HepG2 (cell line): ENCODE results near the gene DCTN2. TPM values are rescaled to one million over a fixed set of nuclear protein-coding genes. Genes with fewer than 3 reads are reported as not detected.
A peak's percentile ranks its signal among the peaks of the same experiment; 100 is the strongest.

ENCODE experiments used
- AGO2 ChIP-seq: fragments of 200-400 bp; formaldehyde crosslinking; optimal IDR thresholded peaks from 2 replicates; pipeline ENCODE3; 2017; ENCODE audit warnings: mild to moderate bottlenecking, low read depth, low read length, moderate library complexity
- ESRRA ChIP-seq: sonication (generic); formaldehyde crosslinking; IDR thresholded peaks from 2 replicates; pipeline ENCODE4 v1.5.1; 2020; ENCODE audit warnings: mild to moderate bottlenecking, low read depth, missing genetic modification reagents
- FOXJ3 ChIP-seq: sonication (generic); formaldehyde crosslinking; IDR thresholded peaks from 2 replicates; pipeline ENCODE4 v1.4.0; 2020; ENCODE audit warnings: missing genetic modification reagents, mild to moderate bottlenecking, borderline replicate concordance
- MED1 ChIP-seq: sonication (generic); formaldehyde crosslinking; IDR thresholded peaks from 2 replicates; pipeline ENCODE4 v1.4.0; 2020; ENCODE audit warnings: missing genetic modification reagents
- MED13 ChIP-seq: sonication (generic); formaldehyde crosslinking; IDR thresholded peaks from 2 replicates; pipeline ENCODE4 v1.5.0; 2020; ENCODE audit warnings: missing genetic modification reagents
- NCOR1 ChIP-seq: fragments of 200-600 bp; sonication (generic); IDR thresholded peaks from 2 replicates; pipeline ENCODE4 v1.7.0; 2017; ENCODE audit warnings: antibody characterized with exemption, low read length, borderline replicate concordance
- POLR2G ChIP-seq: fragments of 200-400 bp; formaldehyde crosslinking; IDR thresholded peaks from 2 replicates; pipeline ENCODE4 v1.6.1; 2018; ENCODE audit warnings: mild to moderate bottlenecking, low read depth, low read length, moderate library complexity
- RAD21 ChIP-seq: fragments of 450-650 bp; formaldehyde crosslinking; IDR thresholded peaks from 2 replicates; pipeline ENCODE4 v1.5.0; 2020; ENCODE audit warnings: mild to moderate bottlenecking
- TBL1XR1 ChIP-seq: fragments of 150-350 bp; IDR thresholded peaks from 2 replicates; pipeline ENCODE4 v1.6.1; 2014; ENCODE audit warnings: borderline replicate concordance, low read length; ENCODE audit not compliant: partially characterized antibody
- TSC22D2 ChIP-seq: sonication (generic); formaldehyde crosslinking; IDR thresholded peaks from 2 replicates; pipeline ENCODE4 v1.5.1; 2020; ENCODE audit warnings: missing genetic modification reagents, mild to moderate bottlenecking, borderline replicate concordance
- WIZ ChIP-seq: sonication (generic); formaldehyde crosslinking; IDR thresholded peaks from 2 replicates; pipeline ENCODE4 v1.5.1; 2020; ENCODE audit warnings: mild to moderate bottlenecking, missing genetic modification reagents
- ZEB1 ChIP-seq: IDR thresholded peaks from 2 replicates; pipeline ENCODE4 v1.6.1; 2012; ENCODE audit warnings: mild to moderate bottlenecking, low read depth, inconsistent platforms; ENCODE audit not compliant: insufficient replicate concordance
- ZNF12 ChIP-seq: sonication (generic); formaldehyde crosslinking; IDR thresholded peaks from 2 replicates; pipeline ENCODE4 v1.5.0; 2020; ENCODE audit warnings: missing genetic modification reagents
- ZNF33A ChIP-seq: sonication (generic); formaldehyde crosslinking; IDR thresholded peaks from 2 replicates; pipeline ENCODE4 v1.5.1; 2020; ENCODE audit warnings: missing genetic modification reagents, mild to moderate bottlenecking, moderate library complexity, borderline replicate concordance
- ZSCAN12 ChIP-seq: sonication (generic); formaldehyde crosslinking; IDR thresholded peaks from 2 replicates; pipeline ENCODE4 v1.9.0; 2021; ENCODE audit warnings: mild to moderate bottlenecking, missing genetic modification reagents
- polyA plus RNA-seq, 8 experiments: library from polyadenylated mRNA; depleted of rRNA in 3 of 8; stranded (reverse) in 7 of 8; unstranded in 1 of 8; fragments of >200 nt; fragmentation: Illumina TruSeq in 4 of 8; extraction: Trizol in 4 of 8; gene quantifications; 2 replicates each; pipeline versions ENCODE4 v1.2.1 to v1.2.3, GENCODE V29; 2011 to 2016; ENCODE audit warnings: low read depth in 4 of 8, missing spikeins in 1 of 8, mixed read lengths in 1 of 8; ENCODE audit not compliant: insufficient read depth in 1 of 8
- total RNA-seq, 5 experiments: library from RNA; depleted of rRNA; stranded (reverse); fragments of >200 nt; fragmentation: Illumina TruSeq; extraction: Trizol; gene quantifications; 2 replicates each; pipeline ENCODE4 v1.2.3, GENCODE V29; 2016; ENCODE audit warnings: low read depth in 1 of 5
- TF ChIP-seq, protein P1 (sequence below): sonication (generic); formaldehyde crosslinking; conservative IDR thresholded peaks from 2 replicates; pipeline ENCODE4 v1.4.0; 2020; ENCODE audit warnings: missing genetic modification reagents
- TF ChIP-seq, protein P2 (sequence below): sonication (generic); formaldehyde crosslinking; IDR thresholded peaks from 2 replicates; pipeline ENCODE4 v1.8.0; 2022; ENCODE audit warnings: missing genetic modification reagents, mild to moderate bottlenecking, inconsistent platforms, borderline replicate concordance
- TF ChIP-seq, protein P3 (sequence below): sonication (generic); formaldehyde crosslinking; conservative IDR thresholded peaks from 2 replicates; pipeline ENCODE4 v1.4.0; 2020; ENCODE audit warnings: mild to moderate bottlenecking, missing genetic modification reagents, moderate library complexity
- TF ChIP-seq, protein P4 (sequence below): sonication (generic); formaldehyde crosslinking; IDR thresholded peaks from 2 replicates; pipeline ENCODE4 v1.5.0; 2020; ENCODE audit warnings: mild to moderate bottlenecking, missing genetic modification reagents
- TF ChIP-seq, protein P5 (sequence below): sonication (generic); formaldehyde crosslinking; IDR thresholded peaks from 2 replicates; pipeline ENCODE4 v1.8.0; 2022; ENCODE audit warnings: mild to moderate bottlenecking, missing genetic modification reagents, moderate library complexity

Gene DCTN2
- total and polyA plus RNA-seq, 2 of the 13 experiments (the other 11 are each of a cell fraction or from before 2014, with no cell fraction given), result 72.0 to 77.4 TPM

DNA sequence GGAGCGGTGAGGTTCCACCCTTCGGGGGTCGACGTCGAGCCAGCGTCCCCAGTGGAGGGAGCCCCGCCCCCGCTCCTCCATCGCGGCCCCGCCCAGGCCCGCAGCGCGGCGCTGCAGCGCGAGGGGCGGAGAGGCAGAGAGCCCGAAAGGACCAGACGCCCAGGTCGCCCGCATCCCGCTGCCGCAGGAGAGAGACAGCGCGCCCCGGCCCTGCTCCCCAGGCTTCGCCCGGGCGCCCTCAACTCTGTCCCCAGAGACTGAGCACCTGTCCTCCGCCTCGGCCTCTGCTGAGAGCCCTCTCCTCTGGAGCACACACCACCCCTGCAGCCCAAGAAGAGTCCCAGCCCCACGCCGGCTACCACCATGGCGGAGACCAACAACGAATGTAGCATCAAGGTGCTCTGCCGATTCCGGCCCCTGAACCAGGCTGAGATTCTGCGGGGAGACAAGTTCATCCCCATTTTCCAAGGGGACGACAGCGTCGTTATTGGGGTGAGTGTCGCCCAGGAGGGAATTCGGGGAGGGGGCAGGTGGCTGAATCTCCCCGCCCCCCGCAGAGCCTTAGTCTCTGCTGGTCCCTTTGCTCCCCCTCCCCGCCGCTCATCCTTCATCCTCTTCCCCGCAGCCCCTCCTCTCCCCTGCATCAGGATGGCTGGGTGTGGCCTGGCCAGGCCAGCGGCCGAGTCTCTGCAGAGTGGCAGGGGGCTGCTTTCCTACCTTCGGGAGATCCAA, 3.1 kb upstream of the DCTN2 start, which contains the start of gene KIF5A (continued):
- TF ChIP-seq ZEB1, result no peak
- TF ChIP-seq, protein P1, sequence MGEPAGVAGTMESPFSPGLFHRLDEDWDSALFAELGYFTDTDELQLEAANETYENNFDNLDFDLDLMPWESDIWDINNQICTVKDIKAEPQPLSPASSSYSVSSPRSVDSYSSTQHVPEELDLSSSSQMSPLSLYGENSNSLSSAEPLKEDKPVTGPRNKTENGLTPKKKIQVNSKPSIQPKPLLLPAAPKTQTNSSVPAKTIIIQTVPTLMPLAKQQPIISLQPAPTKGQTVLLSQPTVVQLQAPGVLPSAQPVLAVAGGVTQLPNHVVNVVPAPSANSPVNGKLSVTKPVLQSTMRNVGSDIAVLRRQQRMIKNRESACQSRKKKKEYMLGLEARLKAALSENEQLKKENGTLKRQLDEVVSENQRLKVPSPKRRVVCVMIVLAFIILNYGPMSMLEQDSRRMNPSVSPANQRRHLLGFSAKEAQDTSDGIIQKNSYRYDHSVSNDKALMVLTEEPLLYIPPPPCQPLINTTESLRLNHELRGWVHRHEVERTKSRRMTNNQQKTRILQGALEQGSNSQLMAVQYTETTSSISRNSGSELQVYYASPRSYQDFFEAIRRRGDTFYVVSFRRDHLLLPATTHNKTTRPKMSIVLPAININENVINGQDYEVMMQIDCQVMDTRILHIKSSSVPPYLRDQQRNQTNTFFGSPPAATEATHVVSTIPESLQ (CRISPR knock-in tag), result no peak
- TF ChIP-seq MED13, result no peak
- TF ChIP-seq NCOR1, result no peak
- no peak for TF ChIP-seq ESRRA (CRISPR knock-in tag)
- TF ChIP-seq MED1 (CRISPR knock-in tag), result no peak
- TF ChIP-seq RAD21, result peak; percentile 50
- no peak for TF ChIP-seq FOXJ3 (CRISPR knock-in tag)
- no peak for TF ChIP-seq TSC22D2 (CRISPR knock-in tag)
- TF ChIP-seq, protein P2, sequence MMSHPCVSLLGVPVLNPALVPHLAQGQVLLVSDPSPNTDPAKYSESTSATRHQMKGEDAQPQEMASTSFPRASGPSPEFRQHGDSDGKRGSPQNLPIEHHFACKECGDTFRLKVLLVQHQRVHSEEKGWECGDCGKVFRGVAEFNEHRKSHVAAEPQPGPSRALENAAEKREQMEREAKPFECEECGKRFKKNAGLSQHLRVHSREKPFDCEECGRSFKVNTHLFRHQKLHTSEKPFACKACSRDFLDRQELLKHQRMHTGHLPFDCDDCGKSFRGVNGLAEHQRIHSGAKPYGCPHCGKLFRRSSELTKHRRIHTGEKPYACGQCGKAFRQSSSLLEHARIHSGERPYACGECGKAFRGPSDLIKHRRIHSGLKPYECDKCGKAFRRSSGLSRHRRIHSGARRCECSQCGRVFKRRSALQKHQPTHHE (CRISPR knock-in tag), result no peak
- TF ChIP-seq ZNF33A (CRISPR knock-in tag), result no peak
- TF ChIP-seq ZNF12 (CRISPR knock-in tag), result no peak
- TF ChIP-seq, protein P3, sequence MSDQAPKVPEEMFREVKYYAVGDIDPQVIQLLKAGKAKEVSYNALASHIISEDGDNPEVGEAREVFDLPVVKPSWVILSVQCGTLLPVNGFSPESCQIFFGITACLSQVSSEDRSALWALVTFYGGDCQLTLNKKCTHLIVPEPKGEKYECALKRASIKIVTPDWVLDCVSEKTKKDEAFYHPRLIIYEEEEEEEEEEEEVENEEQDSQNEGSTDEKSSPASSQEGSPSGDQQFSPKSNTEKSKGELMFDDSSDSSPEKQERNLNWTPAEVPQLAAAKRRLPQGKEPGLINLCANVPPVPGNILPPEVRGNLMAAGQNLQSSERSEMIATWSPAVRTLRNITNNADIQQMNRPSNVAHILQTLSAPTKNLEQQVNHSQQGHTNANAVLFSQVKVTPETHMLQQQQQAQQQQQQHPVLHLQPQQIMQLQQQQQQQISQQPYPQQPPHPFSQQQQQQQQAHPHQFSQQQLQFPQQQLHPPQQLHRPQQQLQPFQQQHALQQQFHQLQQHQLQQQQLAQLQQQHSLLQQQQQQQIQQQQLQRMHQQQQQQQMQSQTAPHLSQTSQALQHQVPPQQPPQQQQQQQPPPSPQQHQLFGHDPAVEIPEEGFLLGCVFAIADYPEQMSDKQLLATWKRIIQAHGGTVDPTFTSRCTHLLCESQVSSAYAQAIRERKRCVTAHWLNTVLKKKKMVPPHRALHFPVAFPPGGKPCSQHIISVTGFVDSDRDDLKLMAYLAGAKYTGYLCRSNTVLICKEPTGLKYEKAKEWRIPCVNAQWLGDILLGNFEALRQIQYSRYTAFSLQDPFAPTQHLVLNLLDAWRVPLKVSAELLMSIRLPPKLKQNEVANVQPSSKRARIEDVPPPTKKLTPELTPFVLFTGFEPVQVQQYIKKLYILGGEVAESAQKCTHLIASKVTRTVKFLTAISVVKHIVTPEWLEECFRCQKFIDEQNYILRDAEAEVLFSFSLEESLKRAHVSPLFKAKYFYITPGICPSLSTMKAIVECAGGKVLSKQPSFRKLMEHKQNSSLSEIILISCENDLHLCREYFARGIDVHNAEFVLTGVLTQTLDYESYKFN (CRISPR knock-in tag), result no peak
- TF ChIP-seq ZSCAN12 (CRISPR knock-in tag), result no peak
- TF ChIP-seq POLR2G, result 0 out of 2 replicates have a peak, but pooled peaks have one; percentile 32
- no peak for TF ChIP-seq AGO2
- TF ChIP-seq, protein P4, sequence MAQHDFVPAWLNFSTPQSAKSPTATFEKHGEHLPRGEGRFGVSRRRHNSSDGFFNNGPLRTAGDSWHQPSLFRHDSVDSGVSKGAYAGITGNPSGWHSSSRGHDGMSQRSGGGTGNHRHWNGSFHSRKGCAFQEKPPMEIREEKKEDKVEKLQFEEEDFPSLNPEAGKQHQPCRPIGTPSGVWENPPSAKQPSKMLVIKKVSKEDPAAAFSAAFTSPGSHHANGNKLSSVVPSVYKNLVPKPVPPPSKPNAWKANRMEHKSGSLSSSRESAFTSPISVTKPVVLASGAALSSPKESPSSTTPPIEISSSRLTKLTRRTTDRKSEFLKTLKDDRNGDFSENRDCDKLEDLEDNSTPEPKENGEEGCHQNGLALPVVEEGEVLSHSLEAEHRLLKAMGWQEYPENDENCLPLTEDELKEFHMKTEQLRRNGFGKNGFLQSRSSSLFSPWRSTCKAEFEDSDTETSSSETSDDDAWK (CRISPR knock-in tag), result no peak
- no peak for TF ChIP-seq WIZ (CRISPR knock-in tag)
- TF ChIP-seq, protein P5, sequence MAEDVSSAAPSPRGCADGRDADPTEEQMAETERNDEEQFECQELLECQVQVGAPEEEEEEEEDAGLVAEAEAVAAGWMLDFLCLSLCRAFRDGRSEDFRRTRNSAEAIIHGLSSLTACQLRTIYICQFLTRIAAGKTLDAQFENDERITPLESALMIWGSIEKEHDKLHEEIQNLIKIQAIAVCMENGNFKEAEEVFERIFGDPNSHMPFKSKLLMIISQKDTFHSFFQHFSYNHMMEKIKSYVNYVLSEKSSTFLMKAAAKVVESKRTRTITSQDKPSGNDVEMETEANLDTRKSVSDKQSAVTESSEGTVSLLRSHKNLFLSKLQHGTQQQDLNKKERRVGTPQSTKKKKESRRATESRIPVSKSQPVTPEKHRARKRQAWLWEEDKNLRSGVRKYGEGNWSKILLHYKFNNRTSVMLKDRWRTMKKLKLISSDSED (CRISPR knock-in tag), result no peak
- TF ChIP-seq TBL1XR1, result no peak
